GM19043 (cell line): Measurements from ENCODE around the gene PTPRT.

ENCODE experiments used
- ATAC-seq: cut with Tn5 transposase; IDR thresholded peaks from one replicate; pipeline ENCODE4 v1.9.1; 2021; ENCODE audit warnings: low read depth; ENCODE audit not compliant: unreplicated experiment

PTPRT gene

GRCh38 chr20:42053350-42053749 is 1136.4 kb downstream of the PTPRT start:
- ATAC-seq = no peak

GRCh38 chr20:42051921-42052320 is 1137.8 kb downstream of the PTPRT start:
- no peak for ATAC-seq

GRCh38 chr20:42046371-42047085 is 1143.2 kb downstream of the PTPRT start:
- ATAC-seq = no peak

GRCh38 chr20:42043921-42044320 is 1145.8 kb downstream of the PTPRT start:
- no peak for ATAC-seq

- ATAC-seq = no peak
Measured at GRCh38 chr20:42041000-42041565, 1148.6 kb downstream of the PTPRT start.

- no peak for ATAC-seq
Measured at GRCh38 chr20:42027746-42028268, 1161.9 kb downstream of the PTPRT start.

- no peak for ATAC-seq
Measured at GRCh38 chr20:42026599-42026998, 1163.1 kb downstream of the PTPRT start.

GRCh38 chr20:42024653-42025052 is 1165.1 kb downstream of the PTPRT start:
- ATAC-seq = no peak
